IPS-15b (cell line): ENCODE data around the gene OR10D3.
"Not testable (repeated sequence)": the region's sequence is repeated elsewhere in the genome, so short reads cannot be mapped to it uniquely, and the experiment has no call there.

Source experiments
- H3K27me3 ChIP-seq: one replicate; pipeline ENCODE4 v1.6.1; 2013; ENCODE audit warnings: low read length; ENCODE audit not compliant: control insufficient read depth, insufficient read depth
- H3K36me3 ChIP-seq: one replicate; pipeline ENCODE4 v1.6.1; 2013; ENCODE audit warnings: low read length; ENCODE audit not compliant: control insufficient read depth, insufficient read depth
- H3K4me1 ChIP-seq: one replicate; pipeline ENCODE4 v1.6.1; 2013; ENCODE audit warnings: mild to moderate bottlenecking, low read length; ENCODE audit not compliant: control insufficient read depth, insufficient read depth
- H3K4me3 ChIP-seq: one replicate; pipeline ENCODE4 v1.5.1; 2013; ENCODE audit warnings: low read depth, low read length
- H3K9ac ChIP-seq: one replicate; pipeline ENCODE4 v1.6.1; 2013; ENCODE audit warnings: low read depth, mild to moderate bottlenecking, low read length
- H3K9me3 ChIP-seq: one replicate; pipeline ENCODE4 v1.6.1; 2013; ENCODE audit warnings: mild to moderate bottlenecking, low read length; ENCODE audit not compliant: control insufficient read depth, insufficient read depth

OR10D3 gene

GRCh38 chr11:124183068-124183467 is at the start of gene OR10D3:
OR10D3 (plus strand) TSS chr11:124183345; CDS start chr11:124185270, 1,925 bp downstream.
- Histone ChIP-seq H3K4me3 (no peak within 1 kb of the TSS), H3K27me3 (peaks cover 9% of the 10 kb centered on the region), H3K9ac (no peak within 1 kb of the TSS), H3K9me3 (no peaks in the 10 kb centered on the region), H3K36me3 (no peaks in the 10 kb centered on the region), H3K4me1 (no peaks in the 10 kb centered on the region)

DNA sequence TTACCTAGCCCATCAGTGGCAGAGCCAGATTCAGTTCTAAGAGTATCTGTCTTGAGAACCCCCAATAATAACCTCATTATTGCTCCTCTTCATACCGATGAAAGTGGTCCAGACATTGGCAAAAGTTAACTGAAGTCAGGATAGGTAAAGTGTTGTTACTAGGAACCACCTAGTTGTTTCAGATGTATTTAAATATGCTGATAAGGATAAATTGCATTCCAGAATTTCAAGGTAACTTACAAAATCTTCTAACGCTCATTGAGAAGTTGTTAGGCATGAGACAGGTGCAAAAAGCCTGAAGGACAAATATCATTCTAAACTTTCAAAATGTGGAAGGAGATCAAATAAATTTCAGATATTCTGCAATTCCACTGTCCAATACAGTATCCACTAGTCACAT is 40.1 kb upstream of the OR10D3 start:
- Histone ChIP-seq H3K9me3 (no peaks in the 10 kb centered on the region), H3K4me1 (no peaks in the 10 kb centered on the region), H3K27me3 (no peaks in the 10 kb centered on the region), H3K9ac (no peak overlapping the region), H3K36me3 (no peaks in the 10 kb centered on the region), H3K4me3 (no peak overlapping the region)

DNA sequence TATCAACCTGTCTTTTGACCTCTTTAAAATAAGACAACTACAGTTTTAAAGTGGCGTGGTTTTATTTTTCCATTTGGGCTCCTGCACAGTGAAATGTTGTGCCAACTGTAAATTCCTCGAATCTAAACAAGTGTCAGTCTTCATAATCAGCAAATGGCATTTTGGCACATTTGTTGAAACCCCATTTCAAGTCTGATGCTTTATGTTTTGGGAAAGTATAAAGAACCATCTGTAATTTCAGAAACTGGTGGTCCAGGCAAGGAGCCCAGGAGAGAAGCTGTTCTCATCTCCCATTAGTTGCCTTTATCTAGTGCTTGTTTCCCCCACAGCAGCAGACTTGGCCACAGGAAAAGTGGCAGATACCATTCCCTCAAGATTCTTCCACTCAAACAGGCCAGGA is 35.2 kb upstream of the OR10D3 start:
- Histone ChIP-seq H3K9me3 (no peaks in the 10 kb centered on the region), H3K9ac (no peak overlapping the region), H3K36me3 (no peaks in the 10 kb centered on the region), H3K27me3 (no peaks in the 10 kb centered on the region), H3K4me3 (no peak overlapping the region), H3K4me1 (no peaks in the 10 kb centered on the region)

GRCh38 chr11:124150684-124151083 is 32.5 kb upstream of the OR10D3 start:
- H3K4me1 ChIP-seq: no peaks in the 10 kb centered on the region
- no peak overlapping the region for H3K9ac ChIP-seq
- no peaks in the 10 kb centered on the region for H3K36me3 ChIP-seq
- no peaks in the 10 kb centered on the region for H3K27me3 ChIP-seq
- no peaks in the 10 kb centered on the region for H3K9me3 ChIP-seq
- H3K4me3 ChIP-seq: no peak overlapping the region

DNA sequence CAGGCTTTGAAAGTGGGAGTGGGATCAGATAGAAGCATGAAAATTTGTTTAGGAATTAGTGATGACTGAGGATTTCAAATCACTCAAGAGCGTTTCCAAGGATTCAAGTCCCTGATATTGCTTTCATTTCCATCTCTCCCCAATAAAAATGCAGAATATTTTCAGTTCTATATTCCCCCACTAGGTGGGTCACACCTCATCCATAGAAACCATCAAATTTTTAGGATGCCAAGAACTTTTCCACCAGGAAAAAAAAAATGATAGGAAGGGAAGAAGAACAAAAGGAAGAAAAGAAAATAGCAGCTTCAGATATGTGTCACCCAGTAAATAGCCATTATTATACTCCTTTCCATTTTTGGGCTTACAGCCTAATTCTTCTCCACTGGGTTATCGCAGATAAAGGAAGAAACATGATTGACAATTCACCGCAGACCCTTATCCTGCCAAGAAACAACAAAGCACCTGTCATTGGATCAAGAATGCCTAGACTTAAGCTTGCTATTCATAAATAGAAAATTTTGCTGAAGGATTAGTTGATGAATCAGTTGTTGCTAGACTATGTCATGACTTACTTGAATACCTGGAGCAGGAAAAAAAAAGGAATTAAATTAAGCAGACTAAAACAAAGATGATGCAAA is 30.3 kb upstream of the OR10D3 start:
- Histone ChIP-seq H3K27me3 (no peaks in the 10 kb centered on the region), H3K9ac (no peak overlapping the region), H3K4me3 (no peak overlapping the region), H3K36me3 (no peaks in the 10 kb centered on the region), H3K4me1 (no peaks in the 10 kb centered on the region), H3K9me3 (no peaks in the 10 kb centered on the region)

GRCh38 chr11:124153821-124154220 is 29.3 kb upstream of the OR10D3 start:
- no peak overlapping the region for H3K9ac ChIP-seq
- H3K36me3 ChIP-seq: no peaks in the 10 kb centered on the region

GRCh38 chr11:124159481-124159880 is 23.7 kb upstream of the OR10D3 start:
- H3K4me3 ChIP-seq: no peak overlapping the region
- H3K27me3 ChIP-seq: peaks cover 36% of the 10 kb centered on the region
- H3K36me3 ChIP-seq: no peaks in the 10 kb centered on the region
- H3K9ac ChIP-seq: no peak overlapping the region
- H3K4me1 ChIP-seq: no peaks in the 10 kb centered on the region
- no peaks in the 10 kb centered on the region for H3K9me3 ChIP-seq

More at GRCh38 chr11:124153821-124154220, 29.3 kb upstream of the OR10D3 start:
- H3K4me3 ChIP-seq: no peak overlapping the region
- H3K4me1 ChIP-seq: no peaks in the 10 kb centered on the region
- H3K27me3 ChIP-seq: peaks cover 6% of the 10 kb centered on the region
- no peaks in the 10 kb centered on the region for H3K9me3 ChIP-seq

DNA sequence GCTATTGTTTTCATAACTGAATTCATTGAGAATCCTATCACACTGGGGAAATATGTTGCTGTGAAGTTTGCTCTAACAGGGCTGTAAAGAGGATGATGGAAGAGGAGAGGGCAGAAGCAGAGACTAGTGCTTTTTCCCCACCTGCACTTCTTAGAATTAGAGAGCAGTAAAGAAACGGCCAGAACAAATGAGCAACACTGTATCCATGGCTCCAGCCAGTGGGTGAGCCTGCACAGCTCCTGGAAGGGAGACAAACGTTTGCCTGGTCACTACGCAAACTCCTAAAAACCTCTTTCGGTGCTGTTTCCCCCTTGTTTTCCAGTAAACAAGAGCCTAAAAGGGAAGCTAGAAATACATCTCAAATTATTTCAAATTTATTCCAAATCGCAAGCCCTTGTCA is 22.2 kb upstream of the OR10D3 start:
- Histone ChIP-seq H3K4me1 (no peaks in the 10 kb centered on the region), H3K9ac (no peak overlapping the region), H3K36me3 (no peaks in the 10 kb centered on the region), H3K9me3 (no peaks in the 10 kb centered on the region), H3K4me3 (no peak overlapping the region), H3K27me3 (peaks cover 47% of the 10 kb centered on the region)

DNA sequence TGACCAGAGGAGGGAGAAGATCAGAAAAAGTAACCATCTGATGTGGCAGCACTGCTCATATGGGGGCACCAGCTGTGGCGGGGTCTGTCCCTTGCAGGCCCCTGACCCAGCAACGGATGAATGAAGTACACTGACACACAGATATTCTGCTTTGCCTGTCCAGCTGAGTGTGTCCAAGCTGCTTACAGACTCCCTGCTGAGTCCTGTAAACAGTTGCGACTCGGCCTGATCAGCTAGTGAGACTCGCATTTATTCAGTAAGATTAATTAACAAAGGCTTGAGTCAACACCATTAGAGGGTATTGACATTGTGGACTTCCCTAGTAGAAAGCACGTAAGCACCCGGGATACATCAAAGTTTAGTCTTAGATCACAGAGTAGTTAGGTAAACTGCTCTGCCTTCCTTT is 15.3 kb upstream of the OR10D3 start:
- Histone ChIP-seq H3K9ac (no peak overlapping the region), H3K4me3 (no peak overlapping the region)

DNA sequence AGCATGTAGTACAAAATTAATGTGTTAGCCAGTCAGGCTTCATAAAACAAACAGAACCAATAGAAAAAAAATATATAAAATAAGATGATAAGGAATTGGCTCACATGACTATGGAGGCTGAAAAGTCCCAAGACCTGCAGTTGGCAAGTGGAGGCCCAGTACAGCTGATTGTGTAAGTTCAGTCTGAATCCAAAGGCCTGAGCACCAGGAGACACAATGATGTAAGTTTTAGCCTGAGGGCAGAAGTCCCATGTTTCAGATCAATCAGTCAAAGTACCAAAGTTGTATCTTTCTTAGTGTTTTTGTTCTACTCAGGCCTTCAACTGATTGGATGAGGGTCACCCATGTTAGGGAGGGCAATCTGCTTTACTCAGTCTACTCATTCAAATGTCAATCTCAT is 14.3 kb upstream of the OR10D3 start:
- Histone ChIP-seq H3K4me1 (no peaks in the 10 kb centered on the region), H3K9me3 (no peaks in the 10 kb centered on the region), H3K9ac (no peak overlapping the region), H3K4me3 (no peak overlapping the region), H3K27me3 (peaks cover 74% of the 10 kb centered on the region), H3K36me3 (no peaks in the 10 kb centered on the region)

More for the DNA sequence above, 15.3 kb upstream of the OR10D3 start:
- H3K9me3 ChIP-seq: no peaks in the 10 kb centered on the region
- no peaks in the 10 kb centered on the region for H3K36me3 ChIP-seq
- no peaks in the 10 kb centered on the region for H3K4me1 ChIP-seq
- peaks cover 79% of the 10 kb centered on the region for H3K27me3 ChIP-seq

- not testable (repeated sequence) for H3K9ac ChIP-seq
These were observed 12.8 kb upstream of the OR10D3 start for GRCh38 chr11:124170315-124170714.

DNA sequence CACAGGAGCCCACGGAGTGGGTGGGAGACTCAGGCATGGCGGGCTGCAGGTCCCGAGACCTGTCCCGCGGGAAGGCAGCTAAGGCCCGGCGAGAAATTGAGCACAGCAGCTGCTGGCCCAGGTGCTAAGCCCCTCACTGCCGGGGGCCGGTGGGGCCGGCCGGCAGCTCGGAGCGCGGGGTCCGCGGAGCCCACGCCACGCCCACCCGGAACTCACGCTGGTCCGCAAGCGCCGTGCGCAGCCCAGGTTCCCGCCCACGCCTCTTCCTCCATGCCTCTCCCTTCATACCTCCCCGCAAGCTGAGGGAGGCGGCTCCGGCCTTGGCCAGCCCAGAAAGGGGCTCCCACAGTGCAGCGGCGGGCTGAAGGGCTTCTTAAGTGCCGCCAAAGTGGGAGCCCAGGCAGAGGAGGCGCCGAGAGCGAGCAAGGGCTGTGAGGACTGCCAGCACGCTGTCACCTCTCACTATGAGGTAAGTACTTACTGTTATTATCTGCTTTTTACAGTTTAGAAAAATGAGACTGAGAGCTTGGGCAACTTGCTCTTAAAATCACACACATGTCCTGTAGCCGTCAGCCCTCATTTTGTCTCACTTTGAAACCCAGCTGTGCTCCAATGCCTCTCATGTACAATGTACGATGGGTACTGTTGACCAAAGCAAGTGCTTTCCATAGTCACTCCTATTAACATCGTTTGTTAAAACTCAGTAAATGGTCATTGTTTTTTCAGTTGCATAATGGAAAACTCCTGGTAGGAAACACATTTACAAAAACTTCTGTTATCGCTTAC is 12.2 kb upstream of the OR10D3 start:
- Histone ChIP-seq H3K9me3 (no peaks in the 10 kb centered on the region), H3K27me3 (peaks cover 60% of the 10 kb centered on the region), H3K36me3 (no peaks in the 10 kb centered on the region), H3K9ac (no peak overlapping the region), H3K4me1 (no peaks in the 10 kb centered on the region), H3K4me3 (no peak overlapping the region)

More at GRCh38 chr11:124170315-124170714, 12.8 kb upstream of the OR10D3 start:
- peaks cover 65% of the 10 kb centered on the region for H3K27me3 ChIP-seq
- H3K36me3 ChIP-seq, H3K4me1 ChIP-seq, H3K4me3 ChIP-seq, H3K9me3 ChIP-seq: not testable (repeated sequence)
